Measurements from ENCODE around the gene INF2.
A peak's percentile ranks its signal among the peaks of the same experiment; 100 is the strongest.

The INF2 gene

GRCh38 chr14:104656014-104656714, 33.3 kb upstream of the INF2 start:
- TF ChIP-seq PPARA (CRISPR knock-in tag; IDR thresholded peaks at IDR 0.05; ENCODE audit: borderline replicate concordance) (no peak), BACH2 (CRISPR knock-in tag; IDR thresholded peaks at IDR 0.05; ENCODE audit: borderline replicate concordance) (no peak), POU6F1 (CRISPR knock-in tag; IDR thresholded peaks at IDR 0.05; ENCODE audit: borderline replicate concordance, low read depth) (no peak), CSDC2 (CRISPR knock-in tag; IDR thresholded peaks at IDR 0.05) (no peak), TOX (CRISPR knock-in tag; IDR thresholded peaks at IDR 0.05; ENCODE audit: borderline replicate concordance) (no peak), ZFP30 (CRISPR knock-in tag; IDR thresholded peaks at IDR 0.05) (no peak), CREB5 (CRISPR knock-in tag; IDR thresholded peaks at IDR 0.05; ENCODE audit: low read depth) (no peak), ZNF8 (CRISPR knock-in tag; IDR thresholded peaks at IDR 0.05) (no peak)
- peak; percentile 31 for ATAC-seq

GRCh38 chr14:104657101-104657524, 32.3 kb upstream of the INF2 start:
- 0 out of 3 replicates have a peak, but pooled peaks have one; percentile 36 for ATAC-seq
- no peak for TF ChIP-seq GLIS3 (CRISPR knock-in tag; IDR thresholded peaks at IDR 0.05)

GRCh38 chr14:104657563-104658324, 31.7 kb upstream of the INF2 start:
- ATAC-seq: no peak

More at GRCh38 chr14:104657563-104658324, 31.7 kb upstream of the INF2 start:
- TF ChIP-seq ARNTL (CRISPR knock-in tag; IDR thresholded peaks at IDR 0.05; ENCODE audit: borderline replicate concordance, low read depth) (no peak), ZFP30 (CRISPR knock-in tag; IDR thresholded peaks at IDR 0.05) (no peak), CSRNP3 (CRISPR knock-in tag; IDR thresholded peaks at IDR 0.05) (no peak), ZC3H10 (CRISPR knock-in tag; IDR thresholded peaks at IDR 0.05) (no peak), POU6F1 (CRISPR knock-in tag; IDR thresholded peaks at IDR 0.05; ENCODE audit: borderline replicate concordance, low read depth) (no peak), OSR1 (CRISPR knock-in tag; IDR thresholded peaks at IDR 0.05) (no peak), SNAI2 (CRISPR knock-in tag; IDR thresholded peaks at IDR 0.05) (no peak), RARB (CRISPR knock-in tag; IDR thresholded peaks at IDR 0.05) (no peak), TSHZ2 (CRISPR knock-in tag; IDR thresholded peaks at IDR 0.05) (no peak), PPARA (CRISPR knock-in tag; IDR thresholded peaks at IDR 0.05; ENCODE audit: borderline replicate concordance) (no peak), ZNF565 (CRISPR knock-in tag; conservative IDR thresholded peaks at IDR 0.05; ENCODE audit: low read depth) (no peak), ZNF8 (CRISPR knock-in tag; IDR thresholded peaks at IDR 0.05) (no peak), CREB5 (CRISPR knock-in tag; IDR thresholded peaks at IDR 0.05; ENCODE audit: low read depth) (no peak)

All from SK-N-SH treated with all-trans-retinoic acid at 6 μM for 48 hours (cell line).